HG02798 (cell line): ENCODE data around the gene HS6ST2.
"Not testable (repeated sequence)": the region's sequence is repeated elsewhere in the genome, so short reads cannot be mapped to it uniquely, and the experiment has no call there.

Experiments used
- ATAC-seq: cut with Tn5 transposase; IDR thresholded peaks from one replicate; pipeline ENCODE4 v1.9.1; 2021; ENCODE audit warnings: mild to moderate bottlenecking; ENCODE audit not compliant: unreplicated experiment, poor library complexity

Gene HS6ST2

DNA sequence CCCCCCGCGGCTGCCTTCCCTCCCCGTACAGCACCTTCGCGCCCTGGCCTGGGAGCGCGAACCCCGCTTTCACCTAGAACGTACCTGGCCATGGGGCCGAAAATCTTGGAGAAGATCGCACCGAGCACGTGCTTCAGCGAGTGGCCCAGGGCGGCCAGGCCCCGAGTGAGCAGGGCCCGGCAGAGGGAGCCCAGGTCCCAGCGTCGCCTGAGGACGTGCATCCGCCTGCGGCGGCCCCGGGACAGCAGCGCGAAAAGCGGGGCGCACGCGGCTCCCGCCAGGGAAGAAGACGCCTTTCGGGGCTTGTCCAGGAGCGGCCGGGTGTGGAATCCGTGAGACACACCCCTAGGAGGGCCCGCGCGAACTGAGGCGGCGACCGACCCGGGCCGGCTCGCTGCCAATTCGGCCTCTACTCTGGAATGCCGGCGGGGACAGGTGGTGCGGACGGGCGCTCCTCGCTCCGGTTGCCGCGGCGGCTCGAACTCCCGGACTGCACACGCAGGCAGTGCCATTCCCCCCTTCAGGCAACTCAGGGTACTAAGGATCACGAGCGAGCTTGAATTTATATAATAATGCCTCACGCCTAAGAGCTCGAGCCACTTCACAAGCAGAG, at the start of gene HS6ST2:
HS6ST2 (minus strand) TSS at position 539 of the 613 bp plus-strand sequence.
- no peak for ATAC-seq

DNA sequence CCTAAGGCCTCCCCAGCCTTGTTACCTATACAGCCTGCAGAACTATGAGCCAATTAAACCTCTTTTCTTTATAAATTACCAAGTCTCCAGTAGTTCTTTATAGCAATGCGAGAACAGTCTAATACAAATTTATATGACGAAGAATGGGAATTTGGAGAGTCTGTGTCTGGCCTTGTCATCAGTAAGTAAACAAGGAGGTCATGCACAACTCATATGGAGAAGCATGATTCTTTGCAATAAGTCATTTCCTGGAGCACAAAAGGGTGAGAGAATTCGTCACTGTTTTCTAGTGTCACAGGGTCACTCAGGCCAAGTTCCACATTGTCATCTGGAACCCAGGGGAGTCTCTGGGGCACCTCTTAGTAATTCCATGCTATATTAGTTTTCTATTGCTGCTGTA, 49.0 kb upstream of the HS6ST2 start:
- ATAC-seq = no peak

DNA sequence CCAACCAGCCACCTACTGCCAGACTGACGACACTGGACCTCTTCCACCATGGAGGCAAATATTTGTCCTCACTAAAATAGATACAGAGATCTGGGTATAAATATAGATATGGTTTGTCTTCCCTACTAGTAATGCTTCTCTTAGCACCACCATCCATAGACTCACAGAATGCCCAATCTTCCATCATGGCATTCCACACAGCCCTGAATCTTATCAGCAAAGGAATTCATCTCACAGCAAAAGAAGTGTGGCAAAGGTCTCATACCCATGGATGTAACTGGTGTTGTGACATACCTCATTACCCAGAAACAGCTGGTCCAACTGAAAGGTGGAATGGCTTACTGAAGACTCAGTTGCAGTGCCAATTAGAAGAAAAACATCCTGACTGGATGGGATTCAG, 47.2 kb upstream of the HS6ST2 start:
- ATAC-seq = no peak

DNA sequence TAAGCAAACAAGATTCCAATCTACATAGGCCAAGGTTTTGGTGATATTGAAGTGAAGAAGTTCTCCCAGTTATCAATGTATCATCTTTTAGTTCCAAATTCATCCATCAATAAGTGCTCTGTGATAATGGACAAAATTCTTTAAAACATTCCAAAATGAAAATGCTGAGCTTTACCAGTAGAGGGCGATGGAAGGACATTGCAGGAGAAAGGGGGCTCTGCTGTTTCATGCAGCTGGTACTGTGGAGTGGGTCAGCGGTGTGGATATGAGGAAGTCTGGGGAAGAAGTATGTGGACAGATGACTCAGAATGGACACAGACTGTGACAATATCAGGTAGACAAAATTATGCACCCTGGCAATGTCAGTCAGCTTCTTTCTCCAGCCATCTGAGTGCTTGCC, 46.6 kb upstream of the HS6ST2 start:
- no peak for ATAC-seq

DNA sequence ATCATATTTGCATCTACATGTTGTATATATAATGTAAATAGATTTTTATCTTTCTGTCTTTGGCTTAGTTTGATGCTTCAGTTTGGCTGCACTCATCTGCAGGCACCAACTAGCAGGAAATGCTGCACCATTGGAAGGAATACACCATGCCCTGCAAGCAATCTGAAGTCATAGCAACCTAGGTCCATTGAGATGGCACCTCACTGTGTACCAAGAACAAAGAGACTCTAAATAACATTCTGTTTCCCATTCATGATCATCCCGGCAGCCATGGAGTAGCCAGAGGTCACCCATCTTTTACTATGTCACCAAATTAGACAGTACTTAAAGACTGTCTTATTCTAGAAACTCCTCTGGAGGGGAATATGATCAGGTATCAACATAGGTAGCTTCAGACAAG, 40.8 kb upstream of the HS6ST2 start:
- ATAC-seq = no peak

DNA sequence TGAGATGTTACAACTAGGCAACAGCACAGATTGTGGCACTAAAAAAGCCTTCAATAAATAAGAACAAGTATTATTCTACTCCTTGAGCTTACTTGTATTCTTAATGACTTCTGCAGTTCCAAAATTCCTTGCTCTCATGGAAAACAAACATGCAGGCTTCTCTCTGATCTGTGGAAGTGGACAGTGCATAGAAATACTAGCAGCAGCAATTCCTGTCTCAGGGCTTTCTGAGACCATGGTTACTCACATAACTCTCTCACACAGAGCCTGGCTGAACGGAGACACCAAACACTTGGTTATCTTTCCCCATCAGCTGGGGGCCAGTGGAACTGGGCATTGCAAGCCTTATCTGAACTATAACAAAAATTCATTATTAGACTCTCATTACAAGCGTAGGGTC, 32.4 kb upstream of the HS6ST2 start:
- ATAC-seq = no peak

DNA sequence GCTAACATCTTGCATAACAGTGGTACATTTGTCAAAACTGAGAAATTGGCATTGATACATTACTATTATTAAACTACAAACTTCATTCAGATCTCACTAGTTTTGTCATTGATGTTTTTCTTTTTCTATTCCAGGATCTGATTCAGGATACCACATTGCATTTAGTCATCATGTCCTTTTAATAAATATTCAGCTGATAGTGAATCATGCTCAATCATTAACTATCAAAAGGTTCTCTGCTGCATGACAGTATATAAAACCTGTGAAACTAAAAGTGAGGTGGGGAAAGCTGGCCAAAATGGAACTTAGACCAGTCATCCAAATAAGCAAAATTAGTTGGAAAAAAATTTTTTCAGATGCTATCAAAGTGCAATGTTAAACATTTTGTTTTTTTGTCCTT, 28.1 kb upstream of the HS6ST2 start:
- no peak for ATAC-seq

DNA sequence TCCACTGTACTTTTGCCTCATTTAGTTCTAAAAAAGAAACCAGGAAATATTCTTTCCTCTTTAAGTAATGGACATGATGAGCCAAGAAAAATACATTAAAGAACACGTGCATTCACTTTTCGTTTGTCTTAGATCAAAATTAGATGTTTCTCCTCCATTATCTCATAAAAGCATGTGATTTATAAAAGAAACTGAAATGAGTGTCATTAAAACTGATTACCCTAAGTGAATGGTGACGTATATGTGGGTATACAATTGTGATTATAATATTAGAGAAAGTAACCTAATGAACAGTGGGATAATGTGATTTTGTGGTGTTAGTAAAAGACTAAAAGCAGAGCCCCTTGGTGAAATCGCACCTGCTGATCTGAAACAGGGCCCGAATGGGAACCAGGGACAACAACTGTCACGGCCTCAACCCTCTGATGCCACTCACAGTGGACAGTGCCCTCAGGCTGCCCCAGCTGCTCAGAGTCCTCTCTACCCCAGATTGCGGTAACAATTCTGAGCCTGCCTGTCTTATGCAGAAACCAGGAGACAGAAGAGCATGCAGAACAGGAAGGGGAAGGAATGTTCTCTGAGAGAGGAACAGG, 25.7 kb upstream of the HS6ST2 start:
- ATAC-seq = no peak

DNA sequence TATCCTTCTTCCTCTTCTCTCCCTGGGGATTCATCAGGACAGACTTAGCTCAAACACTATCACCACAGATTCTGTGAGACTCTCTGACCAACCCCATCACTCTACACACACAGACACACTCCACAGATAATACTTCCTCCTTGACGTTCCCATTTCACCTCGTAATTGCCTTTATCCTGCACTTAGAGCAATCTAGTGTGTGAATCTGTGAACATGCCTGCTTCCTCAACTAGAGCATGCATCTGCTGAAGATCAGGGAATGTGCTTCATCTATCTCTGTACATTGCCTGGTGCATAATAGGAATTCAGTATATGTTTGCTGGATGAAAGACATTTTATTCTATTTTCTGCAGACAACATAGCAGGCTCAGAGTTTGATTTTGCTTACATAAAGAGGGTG, 25.1 kb upstream of the HS6ST2 start:
- ATAC-seq = no peak

DNA sequence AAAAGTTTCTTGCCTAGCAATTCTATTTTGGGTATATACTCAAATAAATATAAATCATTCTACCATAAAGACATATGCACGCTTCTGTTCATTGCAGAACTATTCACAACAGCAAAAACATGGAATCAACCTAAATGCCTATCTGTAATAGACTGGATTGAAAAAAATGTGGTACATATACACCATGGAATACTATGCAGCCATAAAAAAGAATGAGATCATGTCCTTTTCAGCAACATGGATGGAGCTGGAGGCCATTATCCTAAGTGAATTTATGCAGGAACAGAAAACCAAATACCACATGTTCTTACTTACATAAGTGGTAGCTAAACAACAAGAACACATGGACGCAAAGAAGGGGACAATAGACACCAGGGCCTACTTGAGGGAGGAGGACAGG, 21.6 kb upstream of the HS6ST2 start:
- not testable (repeated sequence) for ATAC-seq

DNA sequence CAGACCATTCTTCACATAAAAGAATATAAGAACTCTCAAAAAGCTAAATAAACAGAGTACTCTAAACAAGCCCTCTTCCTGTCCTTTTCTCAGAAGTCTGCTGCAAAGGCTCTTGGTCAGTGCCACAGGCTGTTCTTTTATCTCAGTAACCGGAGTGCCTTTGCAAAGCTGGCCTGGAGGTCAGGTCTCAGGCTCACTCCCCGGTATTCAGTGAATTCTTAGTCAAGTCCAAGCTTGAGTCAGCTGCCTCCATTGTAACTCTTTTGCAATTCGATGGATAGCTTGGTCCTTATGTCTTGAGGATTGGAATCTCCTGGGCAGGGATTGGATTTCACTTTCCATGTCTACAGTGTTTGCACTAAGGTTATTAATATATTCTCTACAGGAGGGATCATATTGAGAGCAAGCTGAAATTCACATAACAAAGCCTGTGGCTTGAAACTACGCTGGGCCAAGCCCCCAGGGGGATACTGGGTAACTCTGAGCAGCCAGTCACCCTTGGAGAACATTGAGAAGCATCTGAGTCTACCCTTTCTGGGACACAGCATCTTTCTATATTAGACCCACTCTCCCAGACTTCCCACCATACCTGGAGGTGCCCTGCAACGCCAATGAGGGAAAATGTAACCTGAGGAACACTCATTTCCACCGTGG, 10.0 kb upstream of the HS6ST2 start:
- no peak for ATAC-seq

DNA sequence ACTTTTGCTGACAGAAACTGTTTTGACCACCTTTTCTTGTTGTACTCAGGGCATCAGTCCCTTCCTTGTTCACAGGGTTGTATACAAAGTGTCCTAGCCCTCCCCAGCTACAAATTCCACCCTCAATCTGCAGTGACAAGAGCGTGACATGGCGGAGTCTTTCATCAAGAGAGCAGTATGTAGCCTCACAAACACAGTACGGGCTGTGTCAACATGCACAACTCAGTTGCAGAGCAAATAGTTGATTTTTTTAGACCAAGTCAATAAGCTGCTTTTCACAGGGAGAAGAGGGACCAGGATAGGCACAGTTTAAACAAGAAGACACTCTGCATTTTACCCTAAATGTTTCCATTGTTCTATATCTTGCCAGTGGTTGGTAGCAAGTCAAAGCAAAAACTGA, 8.6 kb upstream of the HS6ST2 start:
- no peak for ATAC-seq

DNA sequence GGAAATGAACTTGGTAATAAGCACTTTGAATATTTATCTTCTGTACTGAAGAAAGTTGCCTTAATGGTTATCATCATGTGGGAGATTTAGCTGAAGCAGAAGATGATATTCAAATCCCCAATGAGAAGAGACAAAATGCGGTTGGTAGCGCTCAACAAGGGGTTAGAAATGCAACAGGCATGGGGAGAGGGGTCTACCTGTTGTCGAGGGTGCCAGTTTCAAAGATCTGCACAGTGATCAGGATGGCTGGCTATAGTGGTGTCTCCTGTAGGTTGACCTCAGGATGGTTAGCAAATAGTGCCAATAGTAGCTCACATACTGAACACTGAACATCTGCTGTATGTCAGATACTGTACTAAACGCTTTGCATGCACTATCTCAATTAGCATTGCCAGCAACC, 7.0 kb upstream of the HS6ST2 start:
- no peak for ATAC-seq

DNA sequence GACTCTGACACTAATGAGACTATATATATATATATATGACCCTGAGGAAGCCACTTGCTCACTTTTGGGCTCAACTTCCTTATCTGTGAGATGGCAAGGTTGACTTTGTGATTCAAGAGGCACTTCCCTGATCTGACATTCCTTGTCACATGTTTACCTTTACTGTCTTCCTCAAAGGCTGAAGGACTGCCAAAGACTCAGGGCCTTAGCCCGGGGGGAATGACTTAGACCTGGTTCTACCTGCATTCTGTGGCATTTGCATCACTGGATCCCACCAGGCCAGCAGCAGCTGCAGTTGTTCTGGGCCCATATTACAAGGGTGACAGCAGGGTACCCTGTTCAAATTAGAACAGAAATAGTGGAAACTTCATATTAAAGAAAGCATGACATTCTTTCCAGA, 3.1 kb upstream of the HS6ST2 start:
- no peak for ATAC-seq

DNA sequence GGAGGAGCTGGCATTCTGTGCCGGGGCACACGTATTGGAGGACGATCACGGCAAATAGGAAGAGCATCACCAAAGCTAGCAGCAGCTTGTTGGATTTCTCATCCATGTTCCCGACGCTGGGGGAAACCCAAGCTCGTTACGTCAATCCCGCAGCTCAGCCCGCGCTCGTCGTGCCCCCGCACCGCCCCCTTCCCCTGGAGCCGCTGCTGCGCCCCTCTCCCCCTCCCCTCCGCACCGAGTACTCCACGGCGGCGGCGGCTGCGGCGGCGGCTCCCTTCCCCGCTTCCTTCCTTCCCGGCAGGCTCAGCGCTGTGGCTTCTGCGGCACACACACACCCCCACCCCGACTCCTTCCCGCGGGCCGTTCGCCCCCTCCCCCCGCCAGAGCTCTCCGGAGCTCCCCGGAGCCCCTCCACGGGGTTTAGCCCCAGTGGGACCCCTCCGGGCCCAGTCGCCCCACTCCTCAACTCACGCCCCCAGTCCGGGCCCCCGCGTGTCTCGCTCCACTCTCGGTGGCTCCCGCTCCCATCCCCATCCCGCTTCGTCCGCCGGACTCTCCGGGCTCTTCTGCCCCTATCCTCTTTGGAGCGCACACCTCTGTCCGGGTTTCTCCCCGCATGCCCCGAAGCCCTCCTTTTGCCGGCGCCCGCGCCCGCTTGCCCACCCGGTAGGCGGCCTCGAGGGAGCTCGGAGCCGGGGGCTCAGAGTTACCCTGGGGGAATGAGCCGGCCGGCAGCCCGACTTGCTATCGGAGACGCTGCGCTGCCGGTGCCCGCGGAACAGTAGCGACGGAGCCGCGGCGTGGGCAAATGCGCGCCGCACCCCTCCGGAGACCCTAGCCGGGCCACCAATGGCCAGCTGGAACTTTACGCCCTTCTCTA, 978 bp downstream of the HS6ST2 start:
- no peak for ATAC-seq

DNA sequence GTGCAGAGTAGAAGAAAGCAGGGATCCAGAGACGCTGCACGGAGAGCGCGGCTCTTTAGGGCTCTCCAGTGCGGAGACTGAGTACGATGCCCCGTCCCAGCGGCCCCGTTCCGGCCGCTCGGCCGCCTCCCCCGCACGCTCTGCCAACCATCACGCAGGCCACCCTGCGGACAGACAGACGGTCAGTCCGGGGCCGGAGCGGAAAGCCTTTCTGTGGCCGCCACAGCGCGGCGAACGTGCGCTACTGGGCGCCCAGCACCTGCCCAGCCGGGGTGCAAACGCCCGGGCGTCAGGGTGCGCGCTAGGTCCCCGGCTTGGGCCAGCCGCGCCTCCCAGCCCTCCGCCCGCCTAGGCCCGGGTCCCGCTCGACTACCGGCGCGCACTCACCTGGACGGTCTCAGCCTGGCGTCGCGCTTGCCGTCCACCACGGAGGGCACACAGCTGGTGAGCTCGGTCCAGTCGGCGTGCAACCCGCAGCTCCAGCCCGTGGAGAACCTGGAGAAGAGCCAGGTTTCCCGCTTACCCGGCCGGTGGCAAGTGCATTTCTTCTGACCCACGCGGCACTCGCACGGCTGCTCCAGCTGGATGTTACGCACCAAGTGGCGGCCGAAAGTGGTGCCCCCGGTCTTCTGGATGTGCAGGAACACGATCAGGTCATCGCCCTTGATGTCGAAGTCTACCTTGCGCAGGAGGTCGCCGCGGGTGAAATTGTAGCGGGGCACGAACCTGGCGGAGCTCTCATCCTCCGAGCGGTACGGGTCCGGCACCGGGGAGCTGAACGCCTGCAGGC, 1.8 kb downstream of the HS6ST2 start:
- no peak for ATAC-seq

DNA sequence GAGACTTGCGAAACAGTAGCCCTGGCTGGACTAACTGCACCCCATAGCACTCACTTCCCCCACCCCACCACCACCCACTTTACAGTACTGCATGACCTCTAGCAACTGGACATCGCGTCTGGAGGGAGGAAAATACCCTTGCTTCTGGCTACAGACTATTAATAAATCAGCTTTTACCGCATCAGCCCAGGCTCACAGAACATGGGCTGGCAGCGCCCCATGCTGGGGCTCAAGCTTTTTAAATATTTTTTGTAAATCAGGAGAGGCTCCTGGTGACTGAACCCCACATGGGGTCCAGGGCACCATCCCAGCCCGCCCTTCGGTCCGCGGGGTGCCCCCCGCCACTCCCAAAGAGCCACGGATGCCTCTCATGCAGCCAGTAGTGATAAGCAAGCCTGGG, 2.7 kb downstream of the HS6ST2 start:
- no peak for ATAC-seq

DNA sequence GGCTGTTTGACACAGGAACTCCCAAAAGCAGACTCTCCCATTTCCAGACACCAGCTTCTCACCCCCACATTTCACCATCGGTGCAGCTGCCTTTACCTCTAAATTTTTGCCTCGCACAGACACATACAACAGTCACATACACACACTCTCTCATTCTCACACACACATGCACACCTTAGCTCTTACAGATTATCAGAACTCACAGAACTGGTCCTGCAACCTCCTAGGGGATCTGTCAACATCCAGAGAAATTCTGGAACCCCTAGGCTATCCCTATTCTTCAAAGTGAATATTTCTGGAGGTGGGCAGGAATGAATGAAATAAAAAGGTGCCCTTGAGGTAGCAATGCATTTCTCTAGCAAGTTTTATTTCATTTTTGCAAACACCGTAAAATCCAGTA, 4.1 kb downstream of the HS6ST2 start:
- ATAC-seq = no peak

DNA sequence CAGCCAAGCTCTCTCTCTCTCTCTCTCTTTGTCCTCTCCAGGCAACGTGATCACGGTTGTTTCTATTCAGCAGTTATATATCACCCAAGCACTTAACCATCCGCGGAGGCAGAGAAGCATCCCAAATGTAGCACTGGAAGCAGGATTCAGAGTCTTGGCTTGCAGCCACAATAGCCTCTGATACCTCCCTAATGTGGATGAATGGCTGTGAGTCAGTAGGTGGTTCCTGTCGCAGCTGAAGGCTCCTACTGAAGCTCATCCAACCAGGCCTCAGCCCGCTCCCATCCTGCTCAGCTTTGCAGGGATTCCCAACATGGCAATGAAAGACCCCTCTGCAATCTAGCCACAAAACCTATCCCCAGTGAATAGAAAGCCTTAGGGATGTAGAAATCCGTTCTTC, 5.1 kb downstream of the HS6ST2 start:
- ATAC-seq = no peak

DNA sequence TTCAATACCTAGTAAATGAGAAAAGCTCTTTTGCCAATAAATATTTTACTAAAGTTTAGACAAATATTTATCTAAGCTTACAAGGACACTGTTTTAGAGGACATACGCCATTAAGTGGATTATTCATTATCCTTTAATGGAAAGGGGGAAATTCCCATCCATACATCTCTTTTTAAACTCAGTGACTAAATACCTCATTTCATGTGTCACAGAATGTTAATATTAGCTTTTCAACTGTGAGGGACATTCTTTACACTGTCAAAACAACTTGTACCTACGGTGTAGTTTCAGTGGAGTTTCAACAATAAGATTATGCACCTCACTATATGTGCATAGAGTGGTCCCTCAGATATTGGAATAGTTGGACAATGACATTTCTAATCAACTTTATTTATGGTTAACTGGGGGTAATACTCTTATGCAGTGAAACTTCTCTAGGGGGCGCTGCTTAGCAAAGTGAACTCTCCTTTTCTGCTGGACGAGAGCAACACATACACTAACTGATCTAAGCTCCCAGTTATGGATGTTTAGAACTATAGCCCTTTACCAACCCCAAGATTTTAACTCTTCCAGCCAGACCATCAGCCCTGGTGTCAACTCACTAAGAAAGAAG, 9.7 kb downstream of the HS6ST2 start:
- no peak for ATAC-seq
